Thyroid gland (tissue), 4 donors: ENCODE data around the gene LZTS2. TPM values are rescaled to one million over a fixed set of nuclear protein-coding genes. Genes with fewer than 3 reads are reported as not detected.

Source experiments
- DNase-seq, 2 donors: peaks; one replicate each; pipeline ENCODE4 v3.0.0-alpha.2; 2019
- H3K27ac ChIP-seq, 3 donors: fragments of 200-600 bp; sonication (generic); 1 replicate in 2 of 3; 2 replicates in 1 of 3; pipeline ENCODE4 v1.5.1; 2016 to 2019; ENCODE audit warnings: mild to moderate bottlenecking in 1 of 3, moderate library complexity in 1 of 3
- H3K27me3 ChIP-seq: fragments of 200-600 bp; sonication (generic); one replicate; pipeline ENCODE4 v1.5.1; 2019
- H3K36me3 ChIP-seq, 2 donors: fragments of 200-600 bp; sonication (generic); one replicate each; pipeline ENCODE4 v1.5.1; 2016 to 2019
- H3K4me1 ChIP-seq, 2 donors: fragments of 200-600 bp; sonication (generic); one replicate each; pipeline ENCODE4 v1.5.1; 2017 to 2019
- H3K4me3 ChIP-seq, 3 donors: fragments of 200-600 bp; sonication (generic); replicated peaks in 1 of 3; 1 replicate in 2 of 3; 2 replicates in 1 of 3; pipeline ENCODE4 v1.5.1; 2016; ENCODE audit warnings: mild to moderate bottlenecking in 1 of 3
- H3K9me3 ChIP-seq: fragments of 200-600 bp; sonication (generic); one replicate; pipeline ENCODE4 v1.5.1; 2017
- POLR2A ChIP-seq, 2 donors: fragments of 450-650 bp; IDR thresholded peaks; one replicate each; pipeline ENCODE4 v1.6.1; 2017; ENCODE audit warnings: antibody characterized with exemption in 2 of 2, mild to moderate bottlenecking in 2 of 2, moderate library complexity in 1 of 2
- WGBS, 2 donors: methylation state at CpG; one replicate each; pipeline ENCODE4 v1.1.5; 2017; 5-methylcytosine and 5-hydroxymethylcytosine counted together
- intact Hi-C: fragments of 100-400 bp; cut with DNase I; formaldehyde crosslinking; loops from one replicate; pipeline ENCODE4 v1.15.1; 2023
- total RNA-seq, 4 donors: library from RNA; depleted of rRNA; stranded (reverse); fragments of >200 nt; gene quantifications; one replicate each; pipeline ENCODE4 v1.2.3, GENCODE V29; 2016
- TF ChIP-seq, protein P1 (sequence below), 6 experiments: fragments of 200-600 bp in 3 of 6; fragments of 450-650 bp in 3 of 6; sonication (generic) in 3 of 6; IDR thresholded peaks; one replicate each; pipeline ENCODE4 v1.5.1; 2016 to 2019; ENCODE audit warnings: antibody characterized with exemption in 6 of 6, mild to moderate bottlenecking in 2 of 6, inconsistent platforms in 1 of 6, moderate library complexity in 1 of 6

Gene LZTS2
- total RNA-seq, 4 donors from 2014 or later = 75.4 to 107 (median 88.1) TPM

DNA sequence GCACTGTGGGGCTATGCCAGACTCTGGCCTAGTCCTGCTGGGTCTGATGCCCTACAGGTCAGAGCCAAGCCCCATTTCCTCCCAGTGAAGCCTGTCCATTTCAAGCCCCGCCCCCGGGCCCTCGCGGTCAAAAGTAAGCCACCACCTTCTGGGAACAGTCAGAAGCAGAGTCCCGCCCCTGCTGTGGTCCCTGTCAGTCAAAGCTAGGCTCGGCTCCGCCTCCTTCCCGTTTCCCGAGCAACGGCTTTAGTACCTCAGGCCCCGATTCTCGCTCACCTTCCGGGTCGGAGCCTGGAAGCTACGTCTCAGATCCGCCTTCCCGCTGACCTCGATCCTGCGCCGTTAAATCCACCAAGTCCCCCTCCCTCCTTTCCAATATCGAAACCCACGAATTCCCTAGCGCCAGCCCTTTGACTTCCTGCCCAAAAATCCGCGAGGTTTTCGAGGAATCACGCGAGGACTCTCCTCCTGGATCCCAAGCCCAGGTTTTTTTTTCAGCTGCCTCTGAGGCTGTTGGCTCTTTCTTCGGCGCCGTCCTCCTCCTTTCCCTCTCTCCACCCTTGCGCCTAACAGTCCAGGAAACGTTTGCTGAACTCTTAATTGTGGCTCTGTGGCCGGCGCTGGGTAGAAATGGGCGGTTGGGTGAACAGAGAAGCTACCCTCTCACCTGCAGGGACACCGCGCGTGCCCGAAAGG is 43.2 kb downstream of the LZTS2 start:
- 1 to 3% methylated on average over 32 to 38 of the region's 40 CpGs for WGBS, 2 donors
- no peaks in the 10 kb centered on the region for H3K9me3 ChIP-seq
- intact Hi-C loops = no loop called here

DNA sequence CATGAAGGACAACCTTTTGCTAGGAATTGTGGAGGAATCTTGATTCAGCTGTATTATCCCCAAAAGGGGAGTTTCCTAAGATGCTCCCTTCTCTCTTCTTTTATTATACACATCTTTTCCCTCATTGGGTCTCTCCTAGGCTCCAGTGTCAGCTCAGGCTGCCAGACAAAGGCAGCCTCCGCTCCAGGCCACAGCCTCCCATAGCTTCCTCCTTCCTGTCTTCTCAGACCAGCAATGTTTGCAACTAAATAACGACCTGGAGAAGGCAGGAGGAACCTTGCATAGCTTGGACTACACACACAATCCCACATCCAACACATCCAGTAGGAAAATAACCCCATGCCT is 43.7 kb downstream of the LZTS2 start:
- peaks cover 18% of the 10 kb centered on the region for H3K27me3 ChIP-seq
- peak overlapping the region; percentile 85 to 96 (median 89) for H3K27ac ChIP-seq
- peak overlapping the region in 2 of 3 donors; percentile 26 to 30 for H3K4me3 ChIP-seq
- no peaks in the 10 kb centered on the region for H3K9me3 ChIP-seq
- DNase-seq = no peak
- 19 to 24% methylated on average over 2 of the region's 2 CpGs for WGBS, 2 donors
- TF ChIP-seq, protein P1, sequence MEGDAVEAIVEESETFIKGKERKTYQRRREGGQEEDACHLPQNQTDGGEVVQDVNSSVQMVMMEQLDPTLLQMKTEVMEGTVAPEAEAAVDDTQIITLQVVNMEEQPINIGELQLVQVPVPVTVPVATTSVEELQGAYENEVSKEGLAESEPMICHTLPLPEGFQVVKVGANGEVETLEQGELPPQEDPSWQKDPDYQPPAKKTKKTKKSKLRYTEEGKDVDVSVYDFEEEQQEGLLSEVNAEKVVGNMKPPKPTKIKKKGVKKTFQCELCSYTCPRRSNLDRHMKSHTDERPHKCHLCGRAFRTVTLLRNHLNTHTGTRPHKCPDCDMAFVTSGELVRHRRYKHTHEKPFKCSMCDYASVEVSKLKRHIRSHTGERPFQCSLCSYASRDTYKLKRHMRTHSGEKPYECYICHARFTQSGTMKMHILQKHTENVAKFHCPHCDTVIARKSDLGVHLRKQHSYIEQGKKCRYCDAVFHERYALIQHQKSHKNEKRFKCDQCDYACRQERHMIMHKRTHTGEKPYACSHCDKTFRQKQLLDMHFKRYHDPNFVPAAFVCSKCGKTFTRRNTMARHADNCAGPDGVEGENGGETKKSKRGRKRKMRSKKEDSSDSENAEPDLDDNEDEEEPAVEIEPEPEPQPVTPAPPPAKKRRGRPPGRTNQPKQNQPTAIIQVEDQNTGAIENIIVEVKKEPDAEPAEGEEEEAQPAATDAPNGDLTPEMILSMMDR (IDR thresholded peaks at IDR 0.05) = no peak
- TF ChIP-seq POLR2A (IDR thresholded peaks at IDR 0.05) = no peak
- H3K4me1 ChIP-seq = peaks cover 13% of the 10 kb centered on the region in 2 donors
- H3K36me3 ChIP-seq = peaks cover 0 to 4% of the 10 kb centered on the region in 2 donors
- intact Hi-C loops = no loop called here

More for the DNA sequence above, 43.2 kb downstream of the LZTS2 start:
- Histone ChIP-seq H3K27me3 (peaks cover 12% of the 10 kb centered on the region), H3K36me3 (peaks cover 0 to 9% of the 10 kb centered on the region in 2 donors), H3K4me1 (peaks cover 13% of the 10 kb centered on the region in 2 donors), H3K4me3 (peak overlapping the region in 2 of 3 donors; percentile 26 to 30), H3K27ac (peak overlapping the region; percentile 85 to 96 (median 89))
- peak; percentile 99 for DNase-seq
- TF ChIP-seq, protein P1 (IDR thresholded peaks at IDR 0.05) = no peak
- TF ChIP-seq POLR2A (IDR thresholded peaks at IDR 0.05) = peak in 1 of 2 donors; percentile 63

DNA sequence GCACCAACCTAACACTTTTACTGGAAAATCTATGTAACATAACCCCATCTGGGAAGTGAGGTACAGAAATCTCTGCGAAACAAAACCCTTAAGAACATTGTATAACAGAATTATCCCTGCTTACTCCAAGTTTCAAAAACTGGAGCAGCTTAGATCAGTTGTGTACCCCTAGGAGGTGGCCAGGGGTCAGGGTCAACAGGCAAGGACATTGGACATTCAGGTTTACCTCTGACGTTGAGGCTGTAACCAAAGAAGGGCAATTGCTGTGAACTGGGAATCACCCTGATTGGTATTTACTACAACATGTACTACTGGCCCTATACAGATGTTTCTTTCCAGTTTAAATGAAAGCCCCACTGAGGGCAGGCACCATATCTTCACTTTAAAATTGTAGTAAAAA is 44.5 kb downstream of the LZTS2 start:
- H3K27ac ChIP-seq = no peak overlapping the region
- H3K4me3 ChIP-seq = no peak overlapping the region
- intact Hi-C loops = no loop called here
- H3K4me1 ChIP-seq = peaks cover 13% of the 10 kb centered on the region in 2 donors
- no peaks in the 10 kb centered on the region for H3K9me3 ChIP-seq
- H3K27me3 ChIP-seq = peaks cover 26% of the 10 kb centered on the region
- H3K36me3 ChIP-seq = no peaks in the 10 kb centered on the region
- DNase-seq = no peak
- WGBS, 2 donors = 88 to 92% methylated on average over 2 of the region's 2 CpGs
- no peak for TF ChIP-seq POLR2A (IDR thresholded peaks at IDR 0.05)
- TF ChIP-seq, protein P1 (IDR thresholded peaks at IDR 0.05) = no peak

DNA sequence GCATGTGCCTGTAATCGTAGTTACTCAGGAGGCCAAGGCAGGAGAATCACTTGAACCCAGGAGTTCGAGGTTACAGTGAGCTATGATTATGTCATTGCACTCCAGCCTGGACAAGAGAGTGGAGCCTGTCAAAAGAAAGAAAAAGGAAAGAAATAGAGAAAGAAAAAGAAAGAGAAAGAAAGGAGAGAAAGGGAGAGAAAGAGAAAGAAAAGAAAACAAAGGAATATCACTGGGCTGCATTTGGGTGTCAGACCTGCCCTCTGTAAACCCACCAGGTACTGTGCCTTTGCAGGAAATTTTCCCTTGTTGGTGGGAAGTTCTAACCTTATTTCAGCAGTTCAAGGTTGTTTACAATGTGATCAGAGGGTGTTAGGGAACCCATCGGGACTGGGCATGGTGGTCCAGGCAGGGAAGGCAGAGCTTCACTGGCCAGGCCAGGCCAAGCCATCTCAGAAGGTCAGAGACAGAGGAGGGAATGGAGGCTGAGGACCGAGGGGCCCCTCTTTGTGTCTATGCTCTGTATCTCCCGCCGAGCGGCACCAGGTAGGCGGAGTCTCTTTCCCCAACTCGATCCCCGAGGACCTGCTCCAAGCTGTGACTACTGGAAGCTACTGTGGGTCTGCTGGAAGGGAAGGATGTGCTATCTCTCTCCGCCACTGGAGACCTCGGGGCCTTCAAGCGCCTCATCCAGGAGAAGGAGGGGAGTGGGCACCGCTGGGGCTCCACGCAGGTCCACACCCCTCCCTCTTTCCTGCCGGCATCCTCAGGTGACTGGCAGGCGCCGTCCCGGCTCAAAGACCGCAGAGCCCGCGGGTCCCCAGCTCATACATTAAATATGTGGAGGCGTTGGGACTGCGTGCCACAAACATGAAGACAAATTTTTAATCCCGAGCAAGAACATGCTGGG is 47.0 kb downstream of the LZTS2 start:
- H3K4me1 ChIP-seq = peaks cover 16 to 20% of the 10 kb centered on the region in 2 donors
- intact Hi-C loops = no loop called here
- H3K27ac ChIP-seq = no peak overlapping the region
- no peaks in the 10 kb centered on the region for H3K9me3 ChIP-seq
- no peaks in the 10 kb centered on the region for H3K36me3 ChIP-seq
- no peak for DNase-seq
- WGBS, 2 donors = 28 to 30% methylated on average over 25 of the region's 25 CpGs
- H3K4me3 ChIP-seq = no peak overlapping the region
- TF ChIP-seq, protein P1 (IDR thresholded peaks at IDR 0.05) = no peak
- no peak for TF ChIP-seq POLR2A (IDR thresholded peaks at IDR 0.05)
- peaks cover 32% of the 10 kb centered on the region for H3K27me3 ChIP-seq
